ENCODE measurements around the gene MYO1A.

MYO1A gene

DNA sequence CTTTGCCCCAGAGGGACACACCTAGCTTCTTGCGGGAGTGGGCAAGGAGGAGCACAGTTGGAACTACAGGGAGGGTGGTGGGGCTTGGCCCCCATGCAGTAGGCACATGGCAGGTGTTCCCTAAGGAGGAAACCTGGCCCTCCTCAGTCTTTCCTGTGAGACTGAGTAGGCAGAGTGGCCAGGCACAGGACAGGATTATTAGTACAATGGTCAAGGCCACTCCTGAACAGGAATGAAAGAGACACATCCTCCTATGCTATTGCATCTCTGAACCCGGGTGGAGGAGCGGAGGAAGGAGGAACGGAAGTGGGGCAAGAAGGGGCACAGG is 846 bp downstream of the MYO1A start:
- H3K9me3 ChIP-seq = no peaks in the 10 kb centered on the region
- no peak overlapping the region for H3K4me3 ChIP-seq
- H3K4me2 ChIP-seq = no peak overlapping the region
- TF ChIP-seq Cebpa-rat (IDR thresholded peaks at IDR 0.05) = no peak
- H3K4me1 ChIP-seq = 0 out of 2 replicates have a peak, but pooled peaks cover 5% of the 10 kb centered on the region
- no peaks in the 10 kb centered on the region for H4K20me1 ChIP-seq
- peaks cover 2% of the 10 kb centered on the region; the same call in 1 of the 2 replicates for H3K36me3 ChIP-seq
- H3K27ac ChIP-seq = no peak overlapping the region
- no peaks in the 10 kb centered on the region for H3K27me3 ChIP-seq
- H3K9ac ChIP-seq = no peak overlapping the region

DNA sequence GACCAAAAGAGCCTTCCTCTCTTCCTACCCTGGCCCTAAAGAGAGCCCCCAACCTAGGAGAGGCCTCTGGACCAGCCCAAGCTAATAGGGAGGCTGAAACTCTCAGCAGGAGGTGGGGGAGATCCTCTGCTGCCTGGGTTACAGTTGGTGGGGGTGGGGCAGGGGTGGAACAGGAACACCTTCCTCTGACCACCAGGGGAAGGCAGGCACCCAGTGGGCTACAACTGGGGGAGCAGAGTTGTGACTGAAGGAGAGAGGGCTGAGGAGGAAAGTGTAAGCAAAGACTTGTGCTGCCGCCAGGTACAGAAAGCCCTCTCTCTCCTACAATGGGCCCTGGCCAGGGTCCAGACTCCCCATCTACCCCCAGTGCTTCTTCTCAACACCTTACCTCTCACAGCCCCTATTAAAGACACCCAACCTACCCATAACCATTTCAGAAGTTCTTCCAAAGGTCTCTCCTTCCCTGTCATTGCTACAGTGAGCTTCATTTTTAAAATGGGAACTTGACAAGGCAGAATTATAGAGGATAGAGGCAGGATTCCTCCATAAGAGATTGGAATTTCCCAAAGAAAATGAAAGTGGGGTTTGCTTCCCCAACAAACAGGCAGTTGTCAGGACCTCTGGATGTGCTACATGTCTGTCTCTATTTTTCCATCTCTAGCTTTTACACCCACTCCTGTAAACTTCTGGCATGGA is 1.4 kb downstream of the MYO1A start:
- Histone ChIP-seq H3K4me3 (no peak overlapping the region), H3K27me3 (no peaks in the 10 kb centered on the region), H3K36me3 (no peaks in the 10 kb centered on the region), H3K4me2 (no peak overlapping the region), H4K20me1 (no peaks in the 10 kb centered on the region), H3K9me3 (no peaks in the 10 kb centered on the region), H3K27ac (no peak overlapping the region), H3K4me1 (0 out of 2 replicates have a peak, but pooled peaks cover 5% of the 10 kb centered on the region), H3K9ac (no peak overlapping the region)
- no peak for TF ChIP-seq Cebpa-rat (IDR thresholded peaks at IDR 0.05)

DNA sequence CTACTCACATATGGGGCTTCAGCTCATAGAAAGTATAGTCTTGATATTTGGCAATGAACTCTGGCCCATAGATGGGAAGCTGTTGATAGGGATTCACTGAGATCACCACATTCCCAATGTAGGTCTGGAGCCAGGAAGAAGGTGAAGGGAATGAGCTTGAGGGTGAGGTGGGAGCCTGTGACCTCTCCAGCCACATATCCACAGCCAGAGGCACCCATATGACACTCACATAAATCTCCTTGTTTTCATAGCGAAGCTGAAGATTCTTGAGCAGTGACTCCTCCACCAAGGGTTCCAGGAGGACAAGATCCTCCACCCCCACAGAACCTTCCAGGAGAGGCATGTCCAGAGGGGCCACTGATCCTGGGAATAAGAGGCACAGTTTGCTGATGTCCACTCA is 1.9 kb downstream of the MYO1A start:
- H3K9me3 ChIP-seq = no peaks in the 10 kb centered on the region
- H3K4me2 ChIP-seq = no peak overlapping the region
- H3K36me3 ChIP-seq = no peaks in the 10 kb centered on the region
- TF ChIP-seq Cebpa-rat (IDR thresholded peaks at IDR 0.05) = no peak
- H3K9ac ChIP-seq = no peak overlapping the region
- no peak overlapping the region for H3K27ac ChIP-seq
- no peaks in the 10 kb centered on the region for H3K27me3 ChIP-seq
- no peak overlapping the region for H3K4me3 ChIP-seq
- H4K20me1 ChIP-seq = no peaks in the 10 kb centered on the region
- H3K4me1 ChIP-seq = 0 out of 2 replicates have a peak, but pooled peaks cover 5% of the 10 kb centered on the region

DNA sequence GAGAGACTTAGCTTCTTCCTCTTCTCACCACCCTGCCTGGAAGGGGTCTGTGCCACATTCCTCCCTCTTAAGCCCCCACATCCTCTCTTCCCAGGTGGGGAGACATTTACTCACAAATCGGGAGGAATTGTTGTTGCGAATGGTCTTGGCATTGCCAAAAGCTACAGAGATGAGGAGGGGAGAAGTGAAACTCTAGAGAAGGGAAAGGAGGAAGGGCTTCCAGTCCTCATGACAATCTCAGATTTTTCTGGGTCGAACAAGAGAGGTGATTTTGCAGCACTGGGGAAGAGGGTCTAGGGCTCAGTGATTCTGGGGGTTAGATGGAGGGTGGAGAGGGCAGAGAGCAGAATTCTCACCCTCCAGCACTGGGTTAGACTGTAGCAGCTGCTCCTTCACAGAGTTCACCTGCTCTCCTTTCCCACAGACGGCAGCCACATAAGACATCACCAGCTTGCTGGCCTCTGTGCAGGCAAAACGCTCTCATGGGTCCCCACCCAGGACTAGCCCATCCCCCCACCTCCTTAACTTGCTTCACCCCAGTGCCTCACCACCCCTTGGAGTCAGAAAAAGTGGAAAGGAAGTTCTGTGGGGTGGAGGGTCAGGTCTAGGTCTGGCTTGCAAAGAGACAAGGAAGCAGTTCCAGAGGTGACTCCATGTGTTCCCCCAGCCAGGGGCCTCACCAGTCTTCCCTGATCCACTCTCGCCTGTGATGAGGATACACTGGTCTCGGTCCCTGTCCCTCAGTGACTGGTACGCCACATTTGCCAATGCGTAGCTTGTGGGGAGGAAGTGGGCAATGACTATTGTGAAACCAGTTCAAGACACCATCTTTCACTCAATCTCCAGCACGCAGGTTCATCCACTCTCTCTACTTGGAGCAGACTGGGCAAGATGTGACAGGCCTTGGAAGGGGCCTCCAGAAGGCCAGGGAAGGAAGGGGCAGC is 2.7 kb downstream of the MYO1A start:
- no peak overlapping the region for H3K27ac ChIP-seq
- H3K36me3 ChIP-seq = no peaks in the 10 kb centered on the region
- no peak overlapping the region for H3K9ac ChIP-seq
- no peak overlapping the region for H3K4me3 ChIP-seq
- no peak for TF ChIP-seq Cebpa-rat (IDR thresholded peaks at IDR 0.05)
- H3K9me3 ChIP-seq = no peaks in the 10 kb centered on the region
- H3K4me2 ChIP-seq = no peak overlapping the region
- 0 out of 2 replicates have a peak, but pooled peaks cover 5% of the 10 kb centered on the region for H3K4me1 ChIP-seq
- no peaks in the 10 kb centered on the region for H4K20me1 ChIP-seq
- H3K27me3 ChIP-seq = no peaks in the 10 kb centered on the region

DNA sequence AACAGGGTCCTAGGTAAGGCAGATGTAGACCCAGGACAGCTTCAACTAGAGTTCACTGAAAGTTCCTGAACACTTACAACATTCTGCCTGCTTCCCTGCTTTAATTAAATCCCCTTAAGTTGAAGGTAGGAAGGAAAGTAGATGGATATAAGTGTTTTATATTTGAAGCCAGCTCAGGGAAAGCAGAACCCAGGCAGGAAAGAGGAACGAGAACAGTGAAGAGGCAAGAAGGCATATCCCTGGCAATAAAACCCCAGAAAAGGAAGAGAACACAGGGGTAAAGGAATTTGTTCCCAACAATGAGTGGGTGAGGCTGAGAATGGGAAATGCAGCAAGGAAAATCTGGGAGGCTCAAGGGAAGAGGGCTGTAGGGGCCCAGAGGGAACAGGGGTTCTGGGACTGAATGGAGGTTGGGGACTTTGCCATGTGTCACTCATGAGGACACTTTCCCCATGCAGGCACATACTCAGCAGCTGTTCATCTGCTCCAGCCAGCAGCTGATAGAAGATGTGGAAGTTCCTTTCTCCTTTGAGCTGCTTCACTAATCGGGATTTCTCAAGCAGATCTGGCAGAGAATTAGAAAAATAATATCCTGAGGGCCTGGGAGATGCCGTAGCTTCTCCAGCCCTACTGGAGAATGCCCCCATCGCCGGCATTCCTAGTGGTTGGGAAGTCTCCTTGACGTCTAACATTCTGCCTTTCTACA is 3.7 kb downstream of the MYO1A start:
- Histone ChIP-seq H3K36me3 (no peaks in the 10 kb centered on the region), H3K4me2 (no peak overlapping the region), H3K27ac (no peak overlapping the region), H4K20me1 (no peaks in the 10 kb centered on the region), H3K4me1 (0 out of 2 replicates have a peak, but pooled peaks cover 5% of the 10 kb centered on the region), H3K4me3 (no peak overlapping the region), H3K9ac (no peak overlapping the region), H3K9me3 (no peaks in the 10 kb centered on the region), H3K27me3 (no peaks in the 10 kb centered on the region)
- no peak for TF ChIP-seq Cebpa-rat (IDR thresholded peaks at IDR 0.05)

DNA sequence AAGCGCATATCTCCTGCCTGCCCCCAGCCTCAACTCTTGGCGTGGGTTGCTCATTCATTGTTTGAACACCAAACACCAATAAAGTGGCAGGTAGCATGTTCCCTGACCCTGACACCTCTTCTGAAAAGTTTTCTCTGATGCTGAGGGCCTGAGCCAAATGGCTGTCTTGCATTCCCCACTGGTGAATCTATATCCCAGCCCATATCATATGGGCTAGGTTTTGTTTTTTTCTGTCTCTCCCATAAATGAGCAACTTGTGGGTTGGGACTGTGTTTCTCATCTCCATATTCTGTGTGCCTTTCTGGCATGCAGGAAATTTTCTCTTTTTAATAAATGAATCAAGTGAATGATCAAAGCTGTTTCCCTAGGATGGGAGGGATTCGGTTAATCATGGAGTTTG is 5.0 kb downstream of the MYO1A start:
- Histone ChIP-seq H3K27me3 (no peaks in the 10 kb centered on the region), H3K4me1 (0 out of 2 replicates have a peak, but pooled peaks cover 5% of the 10 kb centered on the region), H3K4me3 (no peak overlapping the region), H3K4me2 (no peak overlapping the region), H3K27ac (no peak overlapping the region), H3K36me3 (no peaks in the 10 kb centered on the region), H3K9ac (no peak overlapping the region), H3K9me3 (no peaks in the 10 kb centered on the region), H4K20me1 (no peaks in the 10 kb centered on the region)
- no peak for TF ChIP-seq Cebpa-rat (IDR thresholded peaks at IDR 0.05)

DNA sequence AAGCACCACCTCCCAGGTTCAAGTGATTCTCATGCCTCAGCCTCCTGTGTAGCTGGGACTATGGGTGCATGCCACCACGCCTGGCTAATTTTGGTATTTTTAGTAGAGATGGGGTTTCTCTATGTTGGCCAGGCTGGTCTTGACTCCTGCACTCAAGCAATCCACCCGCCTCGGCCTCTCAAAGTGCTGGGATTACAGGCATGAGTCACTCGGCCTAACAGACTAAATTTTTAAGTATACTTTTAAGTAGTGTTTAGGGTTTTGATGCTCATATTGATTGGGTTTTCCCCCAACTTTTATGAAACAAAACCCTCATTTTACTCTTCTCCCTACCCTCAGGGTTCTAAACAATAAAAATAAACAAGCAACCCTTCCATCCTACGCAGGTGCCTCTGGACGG is 5.5 kb downstream of the MYO1A start:
- Histone ChIP-seq H3K9me3 (no peaks in the 10 kb centered on the region), H3K36me3 (no peaks in the 10 kb centered on the region), H3K4me3 (no peak overlapping the region), H3K9ac (no peak overlapping the region), H3K27ac (no peak overlapping the region), H3K4me2 (no peak overlapping the region), H4K20me1 (no peaks in the 10 kb centered on the region), H3K4me1 (0 out of 2 replicates have a peak, but pooled peaks cover 5% of the 10 kb centered on the region), H3K27me3 (no peaks in the 10 kb centered on the region)
- TF ChIP-seq Cebpa-rat (IDR thresholded peaks at IDR 0.05) = no peak

DNA sequence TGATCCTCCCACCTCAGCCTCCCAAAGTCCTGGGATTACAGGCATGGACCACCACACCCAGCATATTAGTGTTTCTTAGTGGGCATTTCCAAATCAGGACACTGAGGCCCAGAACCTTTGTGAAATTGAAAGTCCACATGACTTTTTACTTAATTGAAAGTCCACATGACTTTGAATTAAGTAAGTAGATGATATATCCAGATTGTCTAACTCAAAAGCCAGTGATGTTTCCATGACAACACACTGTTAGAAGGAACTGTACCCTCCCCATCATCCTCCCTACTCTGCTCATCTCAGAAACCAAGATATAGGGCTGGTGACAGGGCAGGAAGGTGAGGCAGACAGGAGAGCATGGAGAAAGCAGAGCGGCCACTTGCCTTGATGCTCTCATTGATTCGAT is 7.2 kb downstream of the MYO1A start:
- Histone ChIP-seq H3K36me3 (no peaks in the 10 kb centered on the region), H3K9ac (no peak overlapping the region), H3K27me3 (no peaks in the 10 kb centered on the region), H3K4me3 (no peak overlapping the region), H4K20me1 (no peaks in the 10 kb centered on the region), H3K4me1 (0 out of 2 replicates have a peak, but pooled peaks cover 5% of the 10 kb centered on the region), H3K4me2 (no peak overlapping the region), H3K9me3 (no peaks in the 10 kb centered on the region), H3K27ac (no peak overlapping the region)
- no peak for TF ChIP-seq Cebpa-rat (IDR thresholded peaks at IDR 0.05)

DNA sequence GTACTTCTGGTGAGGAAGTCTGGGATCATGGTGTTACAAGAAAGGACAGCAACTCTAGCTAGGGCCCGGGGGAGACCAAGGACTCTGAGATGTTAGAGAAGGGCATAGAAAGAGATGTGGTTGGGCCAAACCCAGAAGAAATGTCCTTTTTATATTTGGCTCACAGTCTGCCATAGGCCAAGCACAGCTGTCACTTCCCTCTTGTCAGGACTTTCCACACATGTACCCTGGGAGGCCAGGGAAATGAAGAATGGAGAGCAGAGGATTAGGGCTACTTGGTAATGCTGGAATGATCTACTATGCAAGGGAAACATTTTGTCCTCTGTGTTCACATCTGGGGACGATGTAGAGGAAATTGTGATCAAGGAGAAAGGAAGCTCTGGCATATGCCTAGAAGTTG is 9.2 kb downstream of the MYO1A start:
- Histone ChIP-seq H4K20me1 (no peaks in the 10 kb centered on the region), H3K36me3 (no peaks in the 10 kb centered on the region), H3K27me3 (no peaks in the 10 kb centered on the region), H3K4me2 (no peak overlapping the region), H3K4me3 (no peak overlapping the region), H3K27ac (no peak overlapping the region), H3K9me3 (no peaks in the 10 kb centered on the region), H3K9ac (no peak overlapping the region), H3K4me1 (no peaks in the 10 kb centered on the region)
- TF ChIP-seq Cebpa-rat (IDR thresholded peaks at IDR 0.05) = no peak

All from BLaER1 (cell line).